Measurements from ENCODE around the gene ROBO1.

GRCh38 chr3:79477242-79477641 is 290.6 kb downstream of the ROBO1 start:
- TF ChIP-seq, protein P1, sequence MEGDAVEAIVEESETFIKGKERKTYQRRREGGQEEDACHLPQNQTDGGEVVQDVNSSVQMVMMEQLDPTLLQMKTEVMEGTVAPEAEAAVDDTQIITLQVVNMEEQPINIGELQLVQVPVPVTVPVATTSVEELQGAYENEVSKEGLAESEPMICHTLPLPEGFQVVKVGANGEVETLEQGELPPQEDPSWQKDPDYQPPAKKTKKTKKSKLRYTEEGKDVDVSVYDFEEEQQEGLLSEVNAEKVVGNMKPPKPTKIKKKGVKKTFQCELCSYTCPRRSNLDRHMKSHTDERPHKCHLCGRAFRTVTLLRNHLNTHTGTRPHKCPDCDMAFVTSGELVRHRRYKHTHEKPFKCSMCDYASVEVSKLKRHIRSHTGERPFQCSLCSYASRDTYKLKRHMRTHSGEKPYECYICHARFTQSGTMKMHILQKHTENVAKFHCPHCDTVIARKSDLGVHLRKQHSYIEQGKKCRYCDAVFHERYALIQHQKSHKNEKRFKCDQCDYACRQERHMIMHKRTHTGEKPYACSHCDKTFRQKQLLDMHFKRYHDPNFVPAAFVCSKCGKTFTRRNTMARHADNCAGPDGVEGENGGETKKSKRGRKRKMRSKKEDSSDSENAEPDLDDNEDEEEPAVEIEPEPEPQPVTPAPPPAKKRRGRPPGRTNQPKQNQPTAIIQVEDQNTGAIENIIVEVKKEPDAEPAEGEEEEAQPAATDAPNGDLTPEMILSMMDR (conservative IDR thresholded peaks at IDR 0.05; ENCODE audit: low read depth, low read length): no peak
- no peak for TF ChIP-seq EZH2 (IDR thresholded peaks at IDR 0.05; ENCODE audit: borderline replicate concordance, low read depth, low read length, poor library complexity, severe bottlenecking)

Measured in A673 (cell line).